Suprapubic skin (tissue), 4 donors: ENCODE measurements around the gene CCDC87.

ENCODE experiments used
- POLR2A ChIP-seq, 2 donors: fragments of 450-650 bp; IDR thresholded peaks; one replicate each; pipeline ENCODE4 v1.6.1; 2017; ENCODE audit warnings: antibody characterized with exemption in 2 of 2, mild to moderate bottlenecking in 2 of 2, moderate library complexity in 2 of 2
- POLR2AphosphoS5 ChIP-seq, 3 donors: sonication (generic); formaldehyde crosslinking; IDR thresholded peaks; one replicate each; pipeline ENCODE4 v1.6.1; 2017; ENCODE audit warnings: antibody characterized with exemption in 3 of 3
- TF ChIP-seq, protein P1 (sequence below), 2 donors: fragments of 200-600 bp in 1 of 2; fragments of 450-650 bp in 1 of 2; sonication (generic) in 1 of 2; IDR thresholded peaks; one replicate each; pipeline ENCODE4 v1.5.1; 2016 to 2019; ENCODE audit warnings: antibody characterized with exemption in 2 of 2, mild to moderate bottlenecking in 1 of 2, moderate library complexity in 1 of 2

- TF ChIP-seq POLR2AphosphoS5 (IDR thresholded peaks at IDR 0.05): peak; percentile 97 to 98 (median 98)
- TF ChIP-seq, protein P1, sequence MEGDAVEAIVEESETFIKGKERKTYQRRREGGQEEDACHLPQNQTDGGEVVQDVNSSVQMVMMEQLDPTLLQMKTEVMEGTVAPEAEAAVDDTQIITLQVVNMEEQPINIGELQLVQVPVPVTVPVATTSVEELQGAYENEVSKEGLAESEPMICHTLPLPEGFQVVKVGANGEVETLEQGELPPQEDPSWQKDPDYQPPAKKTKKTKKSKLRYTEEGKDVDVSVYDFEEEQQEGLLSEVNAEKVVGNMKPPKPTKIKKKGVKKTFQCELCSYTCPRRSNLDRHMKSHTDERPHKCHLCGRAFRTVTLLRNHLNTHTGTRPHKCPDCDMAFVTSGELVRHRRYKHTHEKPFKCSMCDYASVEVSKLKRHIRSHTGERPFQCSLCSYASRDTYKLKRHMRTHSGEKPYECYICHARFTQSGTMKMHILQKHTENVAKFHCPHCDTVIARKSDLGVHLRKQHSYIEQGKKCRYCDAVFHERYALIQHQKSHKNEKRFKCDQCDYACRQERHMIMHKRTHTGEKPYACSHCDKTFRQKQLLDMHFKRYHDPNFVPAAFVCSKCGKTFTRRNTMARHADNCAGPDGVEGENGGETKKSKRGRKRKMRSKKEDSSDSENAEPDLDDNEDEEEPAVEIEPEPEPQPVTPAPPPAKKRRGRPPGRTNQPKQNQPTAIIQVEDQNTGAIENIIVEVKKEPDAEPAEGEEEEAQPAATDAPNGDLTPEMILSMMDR (IDR thresholded peaks at IDR 0.05): no peak
- TF ChIP-seq POLR2A (IDR thresholded peaks at IDR 0.05): peak; percentile 95 to 99
Observed at GRCh38 chr11:66616379-66617154, 23.7 kb upstream of the CCDC87 start, which contains the start of gene RBM14.
